Measurements from ENCODE around the gene POC1B. TPM values are rescaled to one million over a fixed set of nuclear protein-coding genes. Genes with fewer than 3 reads are reported as not detected.

Gene POC1B
- total RNA-seq, 1 donor from 2014 or later: 15.3 TPM

DNA sequence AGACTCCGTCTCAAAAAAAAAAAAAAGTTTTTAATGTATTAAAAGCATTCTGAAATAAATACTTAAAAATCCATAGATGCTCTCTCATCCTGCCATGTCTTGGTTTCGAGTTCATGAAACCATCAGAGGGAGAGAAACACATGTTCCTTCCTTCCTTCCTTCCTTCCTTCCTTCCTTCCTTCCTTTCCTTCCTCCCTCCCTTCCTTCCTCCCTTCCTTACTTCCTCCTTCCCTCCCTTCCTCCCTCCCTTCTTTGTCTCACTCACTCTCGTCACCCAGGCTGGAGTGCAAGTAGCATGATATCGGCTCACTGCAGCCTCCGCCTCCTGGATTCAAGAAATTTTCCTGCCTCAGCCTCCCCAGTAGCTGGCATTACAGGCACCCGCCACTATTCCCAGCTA lies 113.2 kb downstream of the POC1B start:
- peaks cover 7% of the 10 kb centered on the region for H3K4me1 Mint-ChIP-seq (ENCODE audit: unreplicated experiment)
- H3K4me3 Mint-ChIP-seq: no peak overlapping the region
- no peak for DNase-seq (ENCODE audit: extremely low spot score, unreplicated experiment)
- TF ChIP-seq, protein P1, sequence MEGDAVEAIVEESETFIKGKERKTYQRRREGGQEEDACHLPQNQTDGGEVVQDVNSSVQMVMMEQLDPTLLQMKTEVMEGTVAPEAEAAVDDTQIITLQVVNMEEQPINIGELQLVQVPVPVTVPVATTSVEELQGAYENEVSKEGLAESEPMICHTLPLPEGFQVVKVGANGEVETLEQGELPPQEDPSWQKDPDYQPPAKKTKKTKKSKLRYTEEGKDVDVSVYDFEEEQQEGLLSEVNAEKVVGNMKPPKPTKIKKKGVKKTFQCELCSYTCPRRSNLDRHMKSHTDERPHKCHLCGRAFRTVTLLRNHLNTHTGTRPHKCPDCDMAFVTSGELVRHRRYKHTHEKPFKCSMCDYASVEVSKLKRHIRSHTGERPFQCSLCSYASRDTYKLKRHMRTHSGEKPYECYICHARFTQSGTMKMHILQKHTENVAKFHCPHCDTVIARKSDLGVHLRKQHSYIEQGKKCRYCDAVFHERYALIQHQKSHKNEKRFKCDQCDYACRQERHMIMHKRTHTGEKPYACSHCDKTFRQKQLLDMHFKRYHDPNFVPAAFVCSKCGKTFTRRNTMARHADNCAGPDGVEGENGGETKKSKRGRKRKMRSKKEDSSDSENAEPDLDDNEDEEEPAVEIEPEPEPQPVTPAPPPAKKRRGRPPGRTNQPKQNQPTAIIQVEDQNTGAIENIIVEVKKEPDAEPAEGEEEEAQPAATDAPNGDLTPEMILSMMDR (conservative IDR thresholded peaks at IDR 0.05): no peak
- H3K9me3 Mint-ChIP-seq: no peaks in the 10 kb centered on the region
- peaks cover under 1% of the 10 kb centered on the region for H3K36me3 Mint-ChIP-seq
- H3K27me3 Mint-ChIP-seq: no peaks in the 10 kb centered on the region
- H3K27ac Mint-ChIP-seq: no peak overlapping the region

DNA sequence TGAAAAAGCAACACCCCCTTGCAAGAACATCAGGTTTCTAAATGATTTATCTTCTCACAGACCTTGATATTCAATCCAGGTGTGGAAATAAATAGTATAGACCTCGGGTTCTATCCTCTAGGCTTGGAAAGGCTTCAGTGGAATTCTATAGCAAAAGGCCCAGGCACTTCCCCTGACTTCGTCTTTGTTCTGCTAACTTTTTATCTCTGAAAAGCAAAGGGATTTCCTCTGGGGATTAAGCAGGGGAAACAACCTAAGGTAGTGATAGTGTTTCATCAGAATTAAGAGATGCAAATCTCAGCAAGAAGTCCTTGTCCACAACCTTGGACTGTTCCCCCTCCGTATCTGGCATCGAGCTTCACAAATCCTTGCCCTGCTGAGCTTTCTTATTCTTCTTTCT lies 114.0 kb downstream of the POC1B start:
- TF ChIP-seq, protein P1 (conservative IDR thresholded peaks at IDR 0.05): no peak
- no peaks in the 10 kb centered on the region for H3K9me3 Mint-ChIP-seq
- H3K4me1 Mint-ChIP-seq (ENCODE audit: unreplicated experiment): peaks cover 7% of the 10 kb centered on the region
- no peak for DNase-seq (ENCODE audit: extremely low spot score, unreplicated experiment)
- no peak overlapping the region for H3K4me3 Mint-ChIP-seq
- no peaks in the 10 kb centered on the region for H3K36me3 Mint-ChIP-seq
- H3K27ac Mint-ChIP-seq: no peak overlapping the region
- H3K27me3 Mint-ChIP-seq: no peaks in the 10 kb centered on the region

DNA sequence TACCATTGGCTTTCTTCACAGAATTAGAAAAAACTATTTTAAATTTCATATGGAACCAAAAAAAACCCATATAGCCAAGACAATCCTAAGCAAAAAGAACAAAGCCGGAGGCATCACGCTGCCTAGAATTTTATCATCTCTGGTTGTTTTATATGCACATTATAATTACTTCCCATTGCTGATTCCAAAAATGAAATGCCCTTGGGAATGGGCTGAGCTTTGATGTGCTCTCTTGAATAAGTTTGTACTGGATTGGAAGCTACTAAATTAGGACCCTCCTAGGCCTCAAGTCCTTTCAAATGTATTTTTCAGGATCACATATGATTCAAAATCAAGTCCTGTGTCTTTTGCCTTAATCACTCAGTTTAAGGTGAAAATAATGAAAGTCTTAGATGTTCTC lies 114.6 kb downstream of the POC1B start:
- no peak overlapping the region for H3K4me3 Mint-ChIP-seq
- peaks cover 4% of the 10 kb centered on the region for H3K4me1 Mint-ChIP-seq (ENCODE audit: unreplicated experiment)
- DNase-seq (ENCODE audit: extremely low spot score, unreplicated experiment): no peak
- TF ChIP-seq, protein P1 (conservative IDR thresholded peaks at IDR 0.05): no peak
- H3K27ac Mint-ChIP-seq: no peak overlapping the region
- no peaks in the 10 kb centered on the region for H3K27me3 Mint-ChIP-seq
- no peaks in the 10 kb centered on the region for H3K9me3 Mint-ChIP-seq
- no peaks in the 10 kb centered on the region for H3K36me3 Mint-ChIP-seq

DNA sequence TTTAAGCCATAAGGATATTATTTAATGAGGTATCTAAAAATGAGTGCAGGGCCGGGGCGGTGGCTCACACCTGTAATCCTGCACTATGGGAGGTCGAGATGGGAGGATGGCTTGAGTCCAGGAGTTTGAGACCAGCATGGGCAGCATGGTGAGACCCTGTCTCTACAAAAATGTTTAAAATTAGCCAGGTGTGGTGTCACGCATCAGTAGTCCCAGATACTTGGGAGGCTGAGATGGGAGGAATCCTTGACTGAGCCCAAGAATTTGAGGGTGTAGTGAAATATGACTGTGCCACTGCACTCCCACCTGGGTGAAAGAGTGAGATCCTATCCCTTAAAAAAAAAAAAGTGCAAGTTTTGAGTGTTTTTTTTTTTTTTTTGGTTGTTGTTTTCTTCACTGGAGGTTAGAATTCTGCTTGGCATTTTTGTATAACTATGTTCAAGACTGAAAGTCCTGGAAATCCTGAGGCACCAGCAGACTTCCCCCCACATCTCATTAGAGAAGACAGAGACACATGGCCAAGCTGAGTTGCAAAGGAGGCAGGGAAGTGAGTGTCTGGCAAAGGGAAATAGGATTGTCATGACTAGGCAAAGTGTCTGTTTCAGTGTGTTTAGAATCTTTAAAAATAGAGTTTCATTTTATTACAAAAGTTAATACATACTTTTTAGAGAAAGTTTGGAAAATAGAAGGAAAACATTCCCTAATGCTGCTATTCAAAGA lies 120.1 kb downstream of the POC1B start:
- H3K4me3 Mint-ChIP-seq: no peak overlapping the region
- no peaks in the 10 kb centered on the region for H3K27me3 Mint-ChIP-seq
- H3K9me3 Mint-ChIP-seq: no peaks in the 10 kb centered on the region
- no peaks in the 10 kb centered on the region for H3K36me3 Mint-ChIP-seq
- H3K27ac Mint-ChIP-seq: no peak overlapping the region
- no peak for DNase-seq (ENCODE audit: extremely low spot score, unreplicated experiment)
- no peaks in the 10 kb centered on the region for H3K4me1 Mint-ChIP-seq (ENCODE audit: unreplicated experiment)
- TF ChIP-seq, protein P1 (conservative IDR thresholded peaks at IDR 0.05): no peak

DNA sequence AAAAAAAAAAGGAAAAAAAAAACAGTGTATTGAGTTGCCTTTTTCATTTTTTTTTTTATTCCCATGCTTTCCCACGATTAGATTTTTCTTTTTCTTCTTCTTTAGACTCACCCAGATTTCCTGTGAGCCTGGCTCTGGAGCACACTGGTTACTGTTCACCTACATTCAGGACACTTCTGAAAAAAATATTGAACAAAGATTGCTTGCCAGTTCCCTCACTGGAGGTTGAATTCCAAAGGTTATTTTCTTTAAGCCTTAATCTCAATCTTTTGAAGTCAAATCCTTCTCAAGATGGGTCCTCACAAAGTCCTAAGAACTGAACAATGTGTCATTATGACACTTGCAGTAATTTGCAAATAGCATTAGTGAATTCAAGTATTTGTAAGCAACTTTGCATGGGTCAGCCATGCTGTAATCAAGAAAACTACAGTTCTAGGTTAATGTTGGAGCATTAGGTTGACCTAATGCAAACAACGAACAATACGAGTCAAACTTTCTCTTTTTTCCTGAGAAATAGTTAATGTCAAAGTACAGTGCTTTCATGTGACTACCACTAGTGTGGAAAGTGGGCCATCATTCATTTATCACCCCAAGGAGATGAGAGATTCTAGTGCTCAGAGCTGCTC lies 124.3 kb downstream of the POC1B start:
- H3K27ac Mint-ChIP-seq: no peak overlapping the region
- DNase-seq (ENCODE audit: extremely low spot score, unreplicated experiment): no peak
- H3K27me3 Mint-ChIP-seq: no peaks in the 10 kb centered on the region
- no peaks in the 10 kb centered on the region for H3K4me1 Mint-ChIP-seq (ENCODE audit: unreplicated experiment)
- H3K9me3 Mint-ChIP-seq: no peaks in the 10 kb centered on the region
- H3K4me3 Mint-ChIP-seq: no peak overlapping the region
- TF ChIP-seq, protein P1 (conservative IDR thresholded peaks at IDR 0.05): no peak
- no peaks in the 10 kb centered on the region for H3K36me3 Mint-ChIP-seq
